K562 treated with DMSO at 1 percent for 24 hours (cell line): ENCODE results near the gene DOK6. TPM values are rescaled to one million over a fixed set of nuclear protein-coding genes. Genes with fewer than 3 reads are reported as not detected.

ENCODE experiments used
- total RNA-seq: library from RNA; unstranded; fragments of 300-600 nt; gene quantifications from 2 replicates; pipeline ENCODE4 v1.2.3, GENCODE V29; 2022; ENCODE audit warnings: low read depth; ENCODE audit not compliant: insufficient read depth

The DOK6 gene
- total RNA-seq, result not detected in 2 replicates

DNA sequence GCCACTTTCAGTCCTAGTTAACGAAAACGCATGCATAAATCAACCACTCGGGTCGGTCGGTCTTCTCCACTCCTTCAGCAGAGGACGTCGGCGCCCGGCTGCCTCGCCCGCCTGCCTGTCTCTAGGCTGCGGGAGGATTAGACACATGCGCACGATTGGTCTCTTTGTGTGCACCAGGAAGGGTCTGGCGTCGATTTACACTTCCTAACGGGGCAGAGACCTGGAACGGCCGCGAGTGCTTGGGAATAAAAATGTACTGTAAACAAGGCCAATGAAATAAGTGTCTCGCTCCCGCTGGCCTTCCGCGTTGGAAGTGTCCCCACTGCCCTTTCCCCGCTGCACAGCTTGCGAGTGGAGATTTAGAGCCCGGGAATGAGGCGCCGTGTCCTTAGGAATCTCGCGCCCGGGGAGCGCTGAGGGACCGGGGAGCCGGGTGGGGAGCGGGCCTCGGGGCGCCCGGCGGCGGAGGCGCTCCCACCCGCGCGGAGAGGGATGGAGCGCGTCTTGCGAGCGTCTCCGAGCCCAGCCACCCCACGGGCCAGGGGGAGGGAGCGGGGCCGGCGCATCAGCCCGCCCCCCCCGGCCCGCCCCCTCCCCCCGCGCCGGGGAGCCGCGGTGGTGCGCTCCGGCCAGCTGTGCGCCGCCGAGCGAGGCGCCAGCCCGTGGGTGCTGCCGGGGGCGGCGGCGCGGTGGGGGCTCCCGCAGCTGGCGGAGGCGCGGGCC, at the start of gene DOK6:
Gene DOK6 (plus strand): TSS at position 636 of the 723 bp plus-strand sequence.

